ENCODE results near the gene PALLD.

The PALLD gene

GRCh38 chr4:168847771-168848502 is 351.1 kb downstream of the PALLD start:
- H3K4me3 ChIP-seq (ENCODE audit: low read depth, low read length): no peak overlapping the region
- DNase-seq (ENCODE audit: low read depth): peak; percentile 47
- no peak for TF ChIP-seq CTCF (conservative IDR thresholded peaks at IDR 0.05; ENCODE audit: low read depth, low read length)

GRCh38 chr4:168849030-168849675 is 352.3 kb downstream of the PALLD start:
- TF ChIP-seq CTCF (conservative IDR thresholded peaks at IDR 0.05; ENCODE audit: low read depth, low read length): no peak
- H3K4me3 ChIP-seq (ENCODE audit: low read depth, low read length): no peak overlapping the region
- DNase-seq (ENCODE audit: low read depth): peak; percentile 60

- peak; percentile 31 for DNase-seq (ENCODE audit: low read depth)
- no peak for TF ChIP-seq CTCF (conservative IDR thresholded peaks at IDR 0.05; ENCODE audit: low read depth, low read length)
Observed at GRCh38 chr4:168849997-168850396, 353.1 kb downstream of the PALLD start.

GRCh38 chr4:168852387-168852786 is 355.5 kb downstream of the PALLD start:
- no peak for TF ChIP-seq CTCF (conservative IDR thresholded peaks at IDR 0.05; ENCODE audit: low read depth, low read length)
- H3K4me3 ChIP-seq (ENCODE audit: low read depth, low read length): no peak overlapping the region
- no peak for DNase-seq (ENCODE audit: low read depth)

More at GRCh38 chr4:168849997-168850396, 353.1 kb downstream of the PALLD start:
- no peak overlapping the region for H3K4me3 ChIP-seq (ENCODE audit: low read depth, low read length)

- DNase-seq (ENCODE audit: low read depth): no peak
- no peak for TF ChIP-seq CTCF (conservative IDR thresholded peaks at IDR 0.05; ENCODE audit: low read depth, low read length)
- H3K4me3 ChIP-seq (ENCODE audit: low read depth, low read length): no peak overlapping the region
Observed at GRCh38 chr4:168852933-168853713, 356.3 kb downstream of the PALLD start.

- no peak for DNase-seq (ENCODE audit: low read depth)
- no peak overlapping the region for H3K4me3 ChIP-seq (ENCODE audit: low read depth, low read length)
- no peak for TF ChIP-seq CTCF (conservative IDR thresholded peaks at IDR 0.05; ENCODE audit: low read depth, low read length)
Observed at GRCh38 chr4:168853770-168854169, 356.9 kb downstream of the PALLD start.

Data from choroid plexus epithelial cell (primary cell).